Tibial nerve (tissue), 4 donors: ENCODE measurements around the gene CLNK. TPM values are rescaled to one million over a fixed set of nuclear protein-coding genes. Genes with fewer than 3 reads are reported as not detected.

ENCODE experiments used
- DNase-seq, 2 donors: peaks; one replicate each; pipeline ENCODE4 v3.0.0-alpha.2; 2019; ENCODE audit warnings: low spot score in 2 of 2
- H3K27ac ChIP-seq, 4 donors: fragments of 200-600 bp; sonication (generic) in 3 of 4; one replicate each; pipeline ENCODE4 v1.5.1; 2017 to 2019; ENCODE audit warnings: mild to moderate bottlenecking in 1 of 4
- H3K27me3 ChIP-seq, 2 donors: fragments of 200-600 bp; sonication (generic) in 1 of 2; one replicate each; pipeline versions ENCODE4 v1.5.1 to v1.6.0; 2017 to 2019
- H3K36me3 ChIP-seq, 3 donors: fragments of 200-600 bp; sonication (generic); one replicate each; pipeline ENCODE4 v1.5.1; 2018 to 2019
- H3K4me1 ChIP-seq, 4 donors: fragments of 200-600 bp; sonication (generic) in 3 of 4; one replicate each; pipeline ENCODE4 v1.5.1; 2017 to 2019
- H3K4me3 ChIP-seq, 4 donors: fragments of 200-600 bp; sonication (generic) in 3 of 4; one replicate each; pipeline ENCODE4 v1.5.1; 2017 to 2019; ENCODE audit warnings: mild to moderate bottlenecking in 1 of 4, moderate library complexity in 1 of 4
- H3K9me3 ChIP-seq, 4 donors: fragments of 200-600 bp; sonication (generic) in 3 of 4; one replicate each; pipeline ENCODE4 v1.5.1; 2017 to 2019
- CTCF ChIP-seq, 5 experiments: fragments of 200-600 bp in 3 of 5; fragments of 450-650 bp in 2 of 5; sonication (generic) in 3 of 5; IDR thresholded peaks; one replicate each; pipeline ENCODE4 v1.5.1; 2016 to 2019; ENCODE audit warnings: antibody characterized with exemption in 5 of 5, mild to moderate bottlenecking in 3 of 5, moderate library complexity in 2 of 5
- EP300 ChIP-seq, 2 donors: sonication (generic); formaldehyde crosslinking; IDR thresholded peaks; one replicate each; pipeline ENCODE4 v1.6.1; 2017; ENCODE audit warnings: antibody characterized with exemption in 2 of 2, mild to moderate bottlenecking in 1 of 2
- POLR2A ChIP-seq, 2 donors: fragments of 450-650 bp; IDR thresholded peaks; one replicate each; pipeline ENCODE4 v1.6.1; 2017; ENCODE audit warnings: antibody characterized with exemption in 2 of 2, mild to moderate bottlenecking in 2 of 2, moderate library complexity in 2 of 2
- WGBS, 2 donors: methylation state at CpG; one replicate each; pipeline ENCODE4 v1.1.5; 2018; 5-methylcytosine and 5-hydroxymethylcytosine counted together
- total RNA-seq, 4 donors: library from RNA; depleted of rRNA; stranded (reverse); fragments of >200 nt; gene quantifications; one replicate each; pipeline ENCODE4 v1.1.0, GENCODE V29; 2016

Gene CLNK
- total RNA-seq, 4 donors from 2014 or later, result not detected

- DNase-seq, result no peak
- H3K27me3 ChIP-seq, result no peaks in the 10 kb centered on the region
- 59 to 71% methylated on average over 4 of the region's 4 CpGs for WGBS, 2 donors
- no peaks in the 10 kb centered on the region for H3K36me3 ChIP-seq
- peaks cover 0 to 13% (median 0%) of the 10 kb centered on the region in 4 donors for H3K9me3 ChIP-seq
- H3K27ac ChIP-seq, result no peak overlapping the region
- H3K4me3 ChIP-seq, result no peak overlapping the region
- no peaks in the 10 kb centered on the region for H3K4me1 ChIP-seq
- TF ChIP-seq EP300 (IDR thresholded peaks at IDR 0.05), result no peak
- no peak for TF ChIP-seq POLR2A (IDR thresholded peaks at IDR 0.05)
Observed at GRCh38 chr4:10715135-10715534, 30.6 kb upstream of the CLNK start.

GRCh38 chr4:10713591-10713990, 29.0 kb upstream of the CLNK start:
- H3K4me3 ChIP-seq, result no peak overlapping the region
- peaks cover 0 to 13% (median 0%) of the 10 kb centered on the region in 4 donors for H3K9me3 ChIP-seq
- H3K36me3 ChIP-seq, result no peaks in the 10 kb centered on the region
- no peak for DNase-seq
- H3K4me1 ChIP-seq, result no peaks in the 10 kb centered on the region
- no peak overlapping the region for H3K27ac ChIP-seq
- no peak for TF ChIP-seq CTCF (IDR thresholded peaks at IDR 0.05)
- no peak for TF ChIP-seq EP300 (IDR thresholded peaks at IDR 0.05)
- no peak for TF ChIP-seq POLR2A (IDR thresholded peaks at IDR 0.05)
- 94 to 96% methylated on average over 3 of the region's 3 CpGs for WGBS, 2 donors
- H3K27me3 ChIP-seq, result no peaks in the 10 kb centered on the region

GRCh38 chr4:10706236-10706635, 21.7 kb upstream of the CLNK start:
- no peak overlapping the region for H3K27ac ChIP-seq
- H3K27me3 ChIP-seq, result no peaks in the 10 kb centered on the region
- DNase-seq, result no peak
- H3K4me3 ChIP-seq, result no peak overlapping the region
- 68 to 70% methylated on average over 1 of the region's 1 CpG for WGBS, 2 donors
- H3K36me3 ChIP-seq, result no peaks in the 10 kb centered on the region
- no peaks in the 10 kb centered on the region for H3K9me3 ChIP-seq
- peaks cover 0 to 11% (median 0%) of the 10 kb centered on the region in 4 donors for H3K4me1 ChIP-seq
- no peak for TF ChIP-seq EP300 (IDR thresholded peaks at IDR 0.05)

- no peak for TF ChIP-seq EP300 (IDR thresholded peaks at IDR 0.05)
- TF ChIP-seq POLR2A (IDR thresholded peaks at IDR 0.05), result no peak
- TF ChIP-seq CTCF (IDR thresholded peaks at IDR 0.05), result no peak
- Histone ChIP-seq H3K4me1 (peaks cover 0 to 11% (median 0%) of the 10 kb centered on the region in 4 donors), H3K27me3 (no peaks in the 10 kb centered on the region), H3K9me3 (no peaks in the 10 kb centered on the region), H3K27ac (no peak overlapping the region), H3K36me3 (no peaks in the 10 kb centered on the region), H3K4me3 (no peak overlapping the region)
- no peak for DNase-seq
Observed at GRCh38 chr4:10704430-10704810, 19.9 kb upstream of the CLNK start.

- WGBS, 2 donors, result 67 to 72% methylated on average over 3 of the region's 3 CpGs
- TF ChIP-seq EP300 (IDR thresholded peaks at IDR 0.05), result no peak
- TF ChIP-seq CTCF (IDR thresholded peaks at IDR 0.05), result no peak
- no peak for TF ChIP-seq POLR2A (IDR thresholded peaks at IDR 0.05)
- H3K27me3 ChIP-seq, result no peaks in the 10 kb centered on the region
Observed at GRCh38 chr4:10703766-10704429, 19.3 kb upstream of the CLNK start.

GRCh38 chr4:10703156-10703555, 18.6 kb upstream of the CLNK start:
- no peak for DNase-seq
- H3K4me1 ChIP-seq, result peaks cover 0 to 11% (median 0%) of the 10 kb centered on the region in 4 donors
- peaks cover 0 to 3% (median 0%) of the 10 kb centered on the region in 4 donors for H3K9me3 ChIP-seq
- H3K4me3 ChIP-seq, result no peak overlapping the region
- 57 to 68% methylated on average over 5 of the region's 5 CpGs for WGBS, 2 donors
- TF ChIP-seq CTCF (IDR thresholded peaks at IDR 0.05) (no peak), EP300 (IDR thresholded peaks at IDR 0.05) (no peak), POLR2A (IDR thresholded peaks at IDR 0.05) (no peak)
- no peaks in the 10 kb centered on the region for H3K27me3 ChIP-seq
- H3K36me3 ChIP-seq, result no peaks in the 10 kb centered on the region
- H3K27ac ChIP-seq, result no peak overlapping the region

More at GRCh38 chr4:10703766-10704429, 19.3 kb upstream of the CLNK start:
- Histone ChIP-seq H3K4me1 (peaks cover 0 to 11% (median 0%) of the 10 kb centered on the region in 4 donors), H3K27ac (no peak overlapping the region), H3K36me3 (no peaks in the 10 kb centered on the region), H3K4me3 (no peak overlapping the region), H3K9me3 (no peaks in the 10 kb centered on the region)
- DNase-seq, result no peak
